GM12878 (cell line): ENCODE data around the gene TOGARAM1. TPM values are rescaled to one million over a fixed set of nuclear protein-coding genes. Genes with fewer than 3 reads are reported as not detected.

ENCODE experiments used
- ATAC-seq: fragments of 200-7000 bp; cut with Tn5 transposase; 3 replicates; pipeline ENCODE4 v1.9.1; 2020; ENCODE audit warnings: mild to moderate bottlenecking, moderate library complexity
- BruUV-seq: library from RNA; stranded (reverse); fragments of 400-500 nt; replicated peaks from 2 replicates; lab custom pipeline; 2021; lab: Mats Ljungman, UMichigan
- CTCF ChIA-PET: fragments of 300-600 bp; sonication (Branson Sonifier 250); formaldehyde crosslinking; extraction: SDS; loops from one replicate; lab custom pipeline; 2021; ENCODE audit warnings: inconsistent platforms; lab: Yijun Ruan, JAX
- POLR2A ChIA-PET: fragments of 350-600 bp; formaldehyde crosslinking; extraction: SDS; loops from one replicate; lab custom pipeline; 2021; ENCODE audit warnings: inconsistent platforms; lab: Charles Lee
- RAD21 ChIA-PET: fragments of 300-600 bp; sonication (Branson Sonifier 250); formaldehyde crosslinking; loops from one replicate; lab custom pipeline; 2023; ENCODE audit warnings: antibody characterized with exemption; ENCODE audit not compliant: unreplicated experiment; lab: Charles Lee
- SMC1A ChIA-PET: fragments of 300-600 bp; sonication (Branson Sonifier 250); formaldehyde crosslinking; loops from one replicate; lab custom pipeline; 2023; ENCODE audit not compliant: unreplicated experiment, uncharacterized antibody; lab: Charles Lee
- DNase-seq: peaks from one replicate; pipeline ENCODE4 v3.0.0-alpha.2; 2011; ENCODE audit warnings: low read depth, low spot score
- FAIRE-seq: peaks from 3 replicates; lab custom pipeline; 2011; peaks lifted over from hg19 to GRCh38; lab: Jason Lieb, UNC
- H2AFZ ChIP-seq: 2 replicates; pipeline ENCODE4 v1.6.0; 2011; ENCODE audit warnings: low read depth, low read length, control low read depth; ENCODE audit not compliant: control insufficient read depth
- H3K27ac ChIP-seq: 2 replicates; pipeline ENCODE4 v1.5.1; 2011; ENCODE audit warnings: control low read depth; ENCODE audit not compliant: control insufficient read depth, insufficient read depth
- H3K27me3 ChIP-seq, 2 experiments: replicated peaks in 1 of 2; 2 replicates each; pipeline versions ENCODE4 v1.6.0 to v1.6.1; 2011; ENCODE audit warnings: low read length in 1 of 2; ENCODE audit not compliant: control insufficient read depth in 2 of 2, insufficient read depth in 2 of 2
- H3K36me3 ChIP-seq, 2 experiments: 2 replicates each; pipeline ENCODE4 v1.5.1; 2011; ENCODE audit warnings: low read length in 1 of 2; ENCODE audit not compliant: control insufficient read depth in 2 of 2, insufficient read depth in 2 of 2
- H3K4me1 ChIP-seq: 2 replicates; pipeline ENCODE4 v1.6.1; 2011; ENCODE audit warnings: mild to moderate bottlenecking, low read length, moderate library complexity, mixed read lengths; ENCODE audit not compliant: control insufficient read depth, insufficient read depth
- H3K4me2 ChIP-seq: 2 replicates; pipeline ENCODE4 v1.6.0; 2011; ENCODE audit warnings: control low read depth; ENCODE audit not compliant: control insufficient read depth, insufficient read depth
- H3K4me3 ChIP-seq: fragments of 200-600 bp; sonication (generic); 2 replicates; pipeline ENCODE4 v1.5.1; 2016
- H3K79me2 ChIP-seq: 2 replicates; pipeline ENCODE4 v1.6.0; 2011; ENCODE audit warnings: low read length; ENCODE audit not compliant: control insufficient read depth, insufficient read depth
- H3K9ac ChIP-seq: 2 replicates; pipeline ENCODE4 v1.8.0; 2011; ENCODE audit warnings: low read length, control low read depth, mixed read lengths; ENCODE audit not compliant: control insufficient read depth, insufficient read depth
- H3K9me3 ChIP-seq: replicated peaks from 3 replicates; pipeline ENCODE4 v1.5.1; 2011; ENCODE audit warnings: mild to moderate bottlenecking, low read length; ENCODE audit not compliant: control insufficient read depth, insufficient read depth
- H4K20me1 ChIP-seq: 2 replicates; pipeline ENCODE4 v1.6.0; 2011; ENCODE audit not compliant: control insufficient read depth, insufficient read depth
- CREB1 ChIP-seq: IDR thresholded peaks from 2 replicates; pipeline ENCODE4 v1.6.1; 2012; ENCODE audit warnings: low read depth, mild to moderate bottlenecking, inconsistent platforms
- CREM ChIP-seq: IDR thresholded peaks from 2 replicates; pipeline ENCODE4 v1.6.1; 2014; ENCODE audit warnings: antibody characterized with exemption, low read depth
- CUX1 ChIP-seq: IDR thresholded peaks from 2 replicates; pipeline ENCODE4 v1.6.1; 2012; ENCODE audit warnings: improper control_type of control experiment, low read depth, low read length; ENCODE audit not compliant: insufficient replicate concordance
- HDAC2 ChIP-seq: fragments of 200-600 bp; sonication (generic); IDR thresholded peaks from 2 replicates; pipeline ENCODE4 v1.6.1; 2017
- NFIC ChIP-seq: IDR thresholded peaks from 2 replicates; pipeline ENCODE4 v1.6.1; 2012; ENCODE audit warnings: low read depth, mild to moderate bottlenecking, inconsistent platforms, low read length, moderate library complexity
- PAX5 ChIP-seq: IDR thresholded peaks from 2 replicates; pipeline ENCODE4 v1.6.1; 2011; ENCODE audit warnings: low read depth, low read length, borderline replicate concordance
- POLR2AphosphoS2 ChIP-seq: IDR thresholded peaks from 2 replicates; pipeline ENCODE4 v1.6.1; 2011; ENCODE audit warnings: low read depth, mild to moderate bottlenecking, low read length, improper control_type of control experiment, moderate library complexity
- SMAD5 ChIP-seq: IDR thresholded peaks from 2 replicates; pipeline ENCODE4 v1.6.1; 2016; ENCODE audit warnings: antibody characterized with exemption, low read depth
- in situ Hi-C: fragments of 300-500 bp; cut with MboI; formaldehyde crosslinking; loops from 9 replicates; pipeline ENCODE4 v1.14.3; 2018; ENCODE audit warnings: mixed read lengths
- intact Hi-C: fragments of 100-400 bp; cut with micrococcal nuclease; formaldehyde crosslinking; loops from one replicate; pipeline ENCODE4 v1.14.2; 2022; ENCODE audit not compliant: unreplicated experiment
- polyA plus RNA-seq, 11 experiments: library from polyadenylated mRNA; depleted of rRNA in 4 of 11; unstranded in 6 of 11; stranded (reverse) in 5 of 11; fragments of >200 nt; fragmentation: Nextera tagmentation in 4 of 11; fragmentation: Illumina TruSeq in 1 of 11; extraction: Ambion mirVana in 4 of 11; extraction: Trizol in 1 of 11; gene quantifications; 1 replicate in 1 of 11; 2 replicates in 10 of 11; pipeline versions ENCODE4 v1.2.1 to v1.2.3, GENCODE V29; 2011 to 2016; ENCODE audit warnings: inconsistent platforms in 2 of 11, missing spikeins in 2 of 11, low read depth in 1 of 11
- total RNA-seq, 4 experiments: library from RNA; depleted of rRNA in 3 of 4; stranded (reverse); fragments of >200 nt in 3 of 4; fragmentation: Illumina TruSeq in 1 of 4; extraction: Trizol in 1 of 4; gene quantifications; 2 replicates each; pipeline versions ENCODE4 v1.2.1 to v1.2.3, GENCODE V29; 2013 to 2021

The TOGARAM1 gene
- total and polyA plus RNA-seq, 10 of the 15 experiments (the other 5 are each of a cell fraction or from before 2014, with no cell fraction given): 2.1 to 14.4 (median 7.2) TPM

GRCh38 chr14:45028107-45028626 lies 66.2 kb downstream of the TOGARAM1 start (continued):
- no peak for TF ChIP-seq CUX1
- TF ChIP-seq HDAC2: no peak
- TF ChIP-seq SMAD5: no peak
- TF ChIP-seq NFIC: peak; percentile 61; the same call in 1 of the 2 replicates

GRCh38 chr14:45034730-45035129 lies 72.7 kb downstream of the TOGARAM1 start:
- CTCF ChIA-PET: no interaction called here
- BruUV-seq: no TSS peak
- FAIRE-seq (no peak), DNase-seq (no peak), ATAC-seq (no peak)
- Histone ChIP-seq H3K27me3 (no peaks in the 10 kb centered on the region), H2AFZ (no peak overlapping the region), H3K4me3 (no peak overlapping the region), H3K79me2 (no peaks in the 10 kb centered on the region), H3K36me3 (peaks cover 3 to 18% of the 10 kb centered on the region in 2 experiments; a peak in 3 of 4 replicates), H4K20me1 (no peaks in the 10 kb centered on the region), H3K9ac (no peak overlapping the region), H3K4me2 (no peak overlapping the region), H3K4me1 (peaks cover 7% of the 10 kb centered on the region), H3K9me3 (peaks cover 5% of the 10 kb centered on the region; the same call in 1 of the 3 replicates), H3K27ac (no peak overlapping the region; the same call in 1 of the 2 replicates)
- SMC1A ChIA-PET: interaction anchor here (1.0 kb wide), 1 partner anchor 26 kb away, joined by 4 read pairs; no protein-coding TSS in a partner anchor
- in situ Hi-C loops: no loop called here
- TF ChIP-seq POLR2AphosphoS2 (no peak), CREB1 (no peak), PAX5 (no peak), CREM (no peak)
- intact Hi-C loops: no loop called here
- RAD21 ChIA-PET: no interaction called here
- POLR2A ChIA-PET: no interaction called here
